ENCODE measurements around the gene CACNB2. TPM values are rescaled to one million over a fixed set of nuclear protein-coding genes. Genes with fewer than 3 reads are reported as not detected.
A peak's percentile ranks its signal among the peaks of the same experiment; 100 is the strongest.

The CACNB2 gene
- total and polyA plus RNA-seq, 4 donors = 2.8 to 14.6 (median 7.7) TPM

- WGBS, 2 donors = 98 to 99% methylated on average over 2 of the region's 2 CpGs
- no peaks in the 10 kb centered on the region for H3K27me3 ChIP-seq (ENCODE audit: control insufficient read depth in 1 of 2, insufficient read depth in 2 of 2, low read length in 1 of 2)
- H3K4me1 ChIP-seq (ENCODE audit: control insufficient read depth in 1 of 2, insufficient read depth in 2 of 2, low read length in 2 of 2) = peaks cover 0 to 3% of the 10 kb centered on the region in 2 donors
- no peaks in the 10 kb centered on the region for H3K9me3 ChIP-seq (ENCODE audit: control insufficient read depth, low read length)
- H3K27ac ChIP-seq (ENCODE audit: low read depth in 1 of 2, low read length in 2 of 2) = no peak overlapping the region
- H3K4me3 ChIP-seq (ENCODE audit: low read length in 2 of 2) = no peak overlapping the region
- intact Hi-C loops (cut with DNase I) = loop anchor here in 1 of 2 donors (5.0 kb wide), 1 partner anchor 398 kb away; no protein-coding TSS in a partner anchor
- no peaks in the 10 kb centered on the region for H3K36me3 ChIP-seq (ENCODE audit: control insufficient read depth in 1 of 2, insufficient read depth in 2 of 2, low read length in 1 of 2)
- ATAC-seq (ENCODE audit: low FRiP score) (no peak), DNase-seq (no peak)
These were observed 170.5 kb downstream of the CACNB2 start for GRCh38 chr10:18310761-18311160.

DNA sequence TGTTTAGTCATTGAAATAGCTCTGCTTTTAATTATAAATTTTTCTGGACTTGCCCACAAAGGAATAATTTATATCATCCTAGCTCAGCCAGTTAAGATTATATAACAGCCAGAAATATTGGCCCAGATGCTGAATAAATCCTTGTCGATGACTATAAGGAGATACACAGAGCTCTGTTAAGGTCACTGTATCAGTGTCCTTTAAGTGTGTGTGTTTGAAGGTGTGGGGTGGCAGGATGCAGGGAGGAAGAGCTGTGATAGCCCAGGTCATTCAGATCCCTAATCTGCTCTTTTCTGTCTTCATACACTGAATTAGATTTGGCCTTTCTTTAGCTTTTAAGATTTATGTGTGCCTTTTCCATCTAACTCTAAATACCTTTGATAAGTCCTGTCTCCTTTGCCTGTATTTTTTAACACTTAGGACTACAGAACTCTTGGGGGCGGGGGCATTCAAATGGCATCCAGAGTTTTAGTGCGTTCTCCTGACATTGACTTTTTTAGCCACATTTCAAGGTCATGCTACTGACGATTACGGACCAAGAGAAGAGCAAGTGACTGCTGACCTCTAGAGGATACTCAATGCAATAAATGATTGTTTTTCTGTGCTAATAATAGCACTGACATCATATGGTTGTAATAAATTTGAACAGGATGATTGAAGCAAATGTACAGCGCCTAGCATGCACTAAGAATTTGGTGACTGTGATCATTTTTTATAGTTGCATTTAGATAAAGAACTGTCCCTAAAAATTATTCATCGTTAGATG lies 172.3 kb downstream of the CACNB2 start:
- Histone ChIP-seq H3K36me3 (ENCODE audit: control insufficient read depth in 1 of 2, insufficient read depth in 2 of 2, low read length in 1 of 2) (no peaks in the 10 kb centered on the region), H3K27me3 (ENCODE audit: control insufficient read depth in 1 of 2, insufficient read depth in 2 of 2, low read length in 1 of 2) (no peaks in the 10 kb centered on the region), H3K4me3 (ENCODE audit: low read length in 2 of 2) (peak overlapping the region; percentile 11 to 95), H3K27ac (ENCODE audit: low read depth in 1 of 2, low read length in 2 of 2) (peak overlapping the region; percentile 28 to 37), H3K4me1 (ENCODE audit: control insufficient read depth in 1 of 2, insufficient read depth in 2 of 2, low read length in 2 of 2) (peaks cover 0 to 3% of the 10 kb centered on the region in 2 donors), H3K9me3 (ENCODE audit: control insufficient read depth, low read length) (no peaks in the 10 kb centered on the region)
- ATAC-seq (ENCODE audit: low FRiP score) = peak; percentile 82
- intact Hi-C loops (cut with DNase I) = loop anchor here in 1 of 2 donors (5.0 kb wide), 1 partner anchor 400 kb away; no protein-coding TSS in a partner anchor
- DNase-seq = no peak
- WGBS, 2 donors = 7 to 8% methylated on average over 7 of the region's 7 CpGs

GRCh38 chr10:18313140-18313530 lies 172.9 kb downstream of the CACNB2 start:
- intact Hi-C loops (cut with DNase I) = loop anchor here in 1 of 2 donors (5.0 kb wide), 1 partner anchor 401 kb away; no protein-coding TSS in a partner anchor
- Histone ChIP-seq H3K4me3 (ENCODE audit: low read length in 2 of 2) (peak overlapping the region; percentile 11 to 95), H3K36me3 (ENCODE audit: control insufficient read depth in 1 of 2, insufficient read depth in 2 of 2, low read length in 1 of 2) (no peaks in the 10 kb centered on the region), H3K27me3 (ENCODE audit: control insufficient read depth in 1 of 2, insufficient read depth in 2 of 2, low read length in 1 of 2) (no peaks in the 10 kb centered on the region), H3K9me3 (ENCODE audit: control insufficient read depth, low read length) (no peaks in the 10 kb centered on the region), H3K27ac (ENCODE audit: low read depth in 1 of 2, low read length in 2 of 2) (peak overlapping the region; percentile 47 to 76), H3K4me1 (ENCODE audit: control insufficient read depth in 1 of 2, insufficient read depth in 2 of 2, low read length in 2 of 2) (peaks cover 0 to 3% of the 10 kb centered on the region in 2 donors)
- ATAC-seq (ENCODE audit: low FRiP score) = peak; percentile 74
- DNase-seq = no peak
- 2 to 6% methylated on average over 10 of the region's 10 CpGs for WGBS, 2 donors

DNA sequence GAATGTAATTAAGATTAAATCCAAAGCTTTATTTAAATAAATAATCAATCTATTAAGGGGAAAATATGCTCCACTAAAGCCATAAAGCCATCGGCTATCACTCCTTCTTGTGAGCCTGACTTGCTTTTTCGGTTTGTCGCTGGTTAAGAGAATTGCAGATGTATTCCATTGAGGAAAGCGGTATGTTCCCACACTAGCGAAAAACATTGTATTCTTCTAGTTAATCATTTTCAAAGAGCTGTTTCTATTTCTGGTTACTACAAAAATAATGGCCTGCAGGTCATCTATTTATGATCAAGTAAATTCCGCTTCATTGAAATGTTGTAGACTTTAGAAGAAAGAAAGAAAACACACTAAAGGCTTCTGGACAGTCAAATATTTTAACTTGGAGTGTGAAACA lies 173.4 kb downstream of the CACNB2 start:
- no peaks in the 10 kb centered on the region for H3K36me3 ChIP-seq (ENCODE audit: control insufficient read depth in 1 of 2, insufficient read depth in 2 of 2, low read length in 1 of 2)
- H3K4me1 ChIP-seq (ENCODE audit: control insufficient read depth in 1 of 2, insufficient read depth in 2 of 2, low read length in 2 of 2) = peaks cover 0 to under 1% of the 10 kb centered on the region in 2 donors
- DNase-seq = no peak
- H3K4me3 ChIP-seq (ENCODE audit: low read length in 2 of 2) = peak overlapping the region; percentile 11 to 95
- no peaks in the 10 kb centered on the region for H3K9me3 ChIP-seq (ENCODE audit: control insufficient read depth, low read length)
- intact Hi-C loops (cut with DNase I) = loop anchor here in 1 of 2 donors (5.0 kb wide), 1 partner anchor 401 kb away; no protein-coding TSS in a partner anchor
- peak overlapping the region in 1 of 2 donors; percentile 76 for H3K27ac ChIP-seq (ENCODE audit: low read depth in 1 of 2, low read length in 2 of 2)
- 9 to 12% methylated on average over 6 of the region's 6 CpGs for WGBS, 2 donors
- no peaks in the 10 kb centered on the region for H3K27me3 ChIP-seq (ENCODE audit: control insufficient read depth in 1 of 2, insufficient read depth in 2 of 2, low read length in 1 of 2)
- no peak for ATAC-seq (ENCODE audit: low FRiP score)

GRCh38 chr10:18319628-18320027 lies 179.4 kb downstream of the CACNB2 start:
- intact Hi-C loops (cut with DNase I) = no loop called here
- Histone ChIP-seq H3K4me3 (ENCODE audit: low read length in 2 of 2) (no peak overlapping the region), H3K27me3 (ENCODE audit: control insufficient read depth in 1 of 2, insufficient read depth in 2 of 2, low read length in 1 of 2) (no peaks in the 10 kb centered on the region), H3K27ac (ENCODE audit: low read depth in 1 of 2, low read length in 2 of 2) (no peak overlapping the region), H3K9me3 (ENCODE audit: control insufficient read depth, low read length) (no peaks in the 10 kb centered on the region), H3K36me3 (ENCODE audit: control insufficient read depth in 1 of 2, insufficient read depth in 2 of 2, low read length in 1 of 2) (no peaks in the 10 kb centered on the region), H3K4me1 (ENCODE audit: control insufficient read depth in 1 of 2, insufficient read depth in 2 of 2, low read length in 2 of 2) (no peaks in the 10 kb centered on the region)
- DNase-seq (no peak), ATAC-seq (ENCODE audit: low FRiP score) (no peak)
- 96 to 99% methylated on average over 3 of the region's 3 CpGs for WGBS, 2 donors

DNA sequence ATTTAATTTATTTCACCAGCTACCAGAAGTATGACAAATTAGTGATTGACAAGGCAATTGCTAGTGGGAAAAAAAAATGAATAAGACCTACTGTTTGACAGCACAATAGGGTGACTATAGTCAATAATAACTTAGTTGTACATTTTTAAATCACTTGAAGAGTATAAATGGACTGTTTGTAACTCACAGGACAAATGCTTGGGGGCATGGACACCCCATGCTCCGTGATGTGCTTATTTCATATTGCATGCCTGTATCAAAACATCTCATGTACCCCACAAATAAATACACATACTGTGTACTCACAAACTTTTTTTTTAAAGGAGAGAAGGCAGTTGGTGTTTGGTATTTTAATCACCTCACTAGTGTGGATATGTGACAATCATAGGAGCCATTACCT lies 181.1 kb downstream of the CACNB2 start:
- DNase-seq (no peak), ATAC-seq (ENCODE audit: low FRiP score) (no peak)
- H3K4me3 ChIP-seq (ENCODE audit: low read length in 2 of 2) = no peak overlapping the region
- no peaks in the 10 kb centered on the region for H3K9me3 ChIP-seq (ENCODE audit: control insufficient read depth, low read length)
- H3K36me3 ChIP-seq (ENCODE audit: control insufficient read depth in 1 of 2, insufficient read depth in 2 of 2, low read length in 1 of 2) = no peaks in the 10 kb centered on the region
- intact Hi-C loops (cut with DNase I) = no loop called here
- H3K4me1 ChIP-seq (ENCODE audit: control insufficient read depth in 1 of 2, insufficient read depth in 2 of 2, low read length in 2 of 2) = no peaks in the 10 kb centered on the region
- no peak overlapping the region for H3K27ac ChIP-seq (ENCODE audit: low read depth in 1 of 2, low read length in 2 of 2)
- 99 to 100% methylated on average over 1 of the region's 1 CpG for whole genome bisulfite sequencing, 2 donors
- H3K27me3 ChIP-seq (ENCODE audit: control insufficient read depth in 1 of 2, insufficient read depth in 2 of 2, low read length in 1 of 2) = no peaks in the 10 kb centered on the region

GRCh38 chr10:18323916-18324315 lies 183.7 kb downstream of the CACNB2 start:
- intact Hi-C loops (cut with DNase I) = no loop called here
- no peaks in the 10 kb centered on the region for H3K27me3 ChIP-seq (ENCODE audit: control insufficient read depth in 1 of 2, insufficient read depth in 2 of 2, low read length in 1 of 2)
- ATAC-seq (ENCODE audit: low FRiP score) (no peak), DNase-seq (no peak)
- WGBS, 2 donors = 95 to 97% methylated on average over 2 of the region's 2 CpGs
- H3K9me3 ChIP-seq (ENCODE audit: control insufficient read depth, low read length) = no peaks in the 10 kb centered on the region
- no peaks in the 10 kb centered on the region for H3K36me3 ChIP-seq (ENCODE audit: control insufficient read depth in 1 of 2, insufficient read depth in 2 of 2, low read length in 1 of 2)
- H3K27ac ChIP-seq (ENCODE audit: low read depth in 1 of 2, low read length in 2 of 2) = no peak overlapping the region
- no peak overlapping the region for H3K4me3 ChIP-seq (ENCODE audit: low read length in 2 of 2)
- peaks cover 0 to 2% of the 10 kb centered on the region in 2 donors for H3K4me1 ChIP-seq (ENCODE audit: control insufficient read depth in 1 of 2, insufficient read depth in 2 of 2, low read length in 2 of 2)

GRCh38 chr10:18325410-18325809 lies 185.2 kb downstream of the CACNB2 start:
- peaks cover 0 to 2% of the 10 kb centered on the region in 2 donors for H3K4me1 ChIP-seq (ENCODE audit: control insufficient read depth in 1 of 2, insufficient read depth in 2 of 2, low read length in 2 of 2)
- no peaks in the 10 kb centered on the region for H3K9me3 ChIP-seq (ENCODE audit: control insufficient read depth, low read length)
- no peak for DNase-seq
- H3K27ac ChIP-seq (ENCODE audit: low read depth in 1 of 2, low read length in 2 of 2) = peak overlapping the region in 1 of 2 donors; percentile 67
- ATAC-seq (ENCODE audit: low FRiP score) = no peak
- H3K36me3 ChIP-seq (ENCODE audit: control insufficient read depth in 1 of 2, insufficient read depth in 2 of 2, low read length in 1 of 2) = no peaks in the 10 kb centered on the region
- no peaks in the 10 kb centered on the region for H3K27me3 ChIP-seq (ENCODE audit: control insufficient read depth in 1 of 2, insufficient read depth in 2 of 2, low read length in 1 of 2)
- intact Hi-C loops (cut with DNase I) = no loop called here
- no peak overlapping the region for H3K4me3 ChIP-seq (ENCODE audit: low read length in 2 of 2)

All from aorta (tissue), 5 donors.